ENCODE data around the gene RFTN2.
"Not testable (repeated sequence)": the region's sequence is repeated elsewhere in the genome, so short reads cannot be mapped to it uniquely, and the experiment has no call there.

Gene RFTN2, protein sequence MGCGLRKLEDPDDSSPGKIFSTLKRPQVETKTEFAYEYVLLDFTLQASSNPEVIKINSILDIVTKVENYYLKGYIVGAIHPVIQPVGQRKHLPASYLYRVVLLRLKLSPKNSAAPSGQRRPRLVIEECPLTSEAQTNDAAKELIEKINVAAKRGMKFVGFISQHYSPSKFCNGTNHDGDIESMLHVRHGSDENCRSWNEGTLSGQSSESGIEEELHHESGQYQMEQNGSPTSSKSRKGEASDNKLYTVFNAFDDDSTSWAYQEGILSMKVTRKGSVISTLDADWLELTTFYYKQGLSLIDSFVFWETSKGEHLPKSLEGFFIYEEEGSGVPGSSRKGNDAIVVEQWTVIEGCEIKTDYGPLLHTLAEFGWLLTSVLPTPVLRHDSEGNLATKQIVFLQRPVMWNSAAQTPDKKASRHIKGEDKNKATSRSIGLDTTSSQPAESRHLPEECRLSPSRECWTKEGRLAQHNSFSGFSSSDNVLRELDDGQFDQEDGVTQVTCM

DNA sequence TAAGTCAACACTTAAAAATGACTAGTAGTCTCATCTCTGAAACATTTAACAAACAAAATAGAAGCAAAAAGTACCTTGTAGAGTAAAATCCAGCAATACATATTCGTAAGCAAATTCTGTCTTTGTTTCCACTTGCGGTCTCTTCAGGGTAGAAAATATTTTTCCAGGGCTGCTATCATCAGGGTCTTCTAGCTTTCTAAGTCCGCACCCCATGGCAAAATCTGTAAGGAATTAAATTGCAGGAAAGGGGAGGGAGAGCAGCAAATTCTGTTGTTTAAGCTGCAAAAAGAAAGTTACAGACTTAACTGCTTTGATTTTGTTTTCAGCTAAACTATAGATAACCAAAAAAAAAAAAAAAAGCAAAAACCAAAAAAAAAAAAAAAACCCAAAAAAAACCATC is at the start of gene RFTN2:
RFTN2 (minus strand) TSS at position 342 of the 400 bp plus-strand sequence; CDS start at position 213, 129 bp downstream.
- no peak for DNase-seq (ENCODE audit: low read depth in 2 of 2)

DNA sequence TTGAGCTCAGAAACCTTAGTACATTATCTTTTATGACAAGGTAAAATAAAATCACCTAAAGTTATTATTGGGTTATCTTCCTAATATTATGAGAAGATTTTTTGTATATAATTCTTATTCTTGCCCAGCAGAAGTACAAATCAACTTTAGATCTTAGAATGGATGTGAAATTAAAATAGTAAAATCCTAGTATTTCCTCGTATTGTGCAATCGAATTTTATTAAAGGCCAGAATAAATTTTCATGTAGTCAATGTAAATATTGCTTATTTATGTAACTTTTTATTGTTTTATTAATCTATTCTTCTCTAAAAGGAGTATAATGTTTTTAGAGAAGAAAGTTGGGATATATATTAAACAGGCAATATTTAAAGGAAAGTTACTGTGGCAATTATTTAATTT is 42.5 kb upstream of the RFTN2 start:
- DNase-seq (ENCODE audit: low read depth in 2 of 2), result no peak

DNA sequence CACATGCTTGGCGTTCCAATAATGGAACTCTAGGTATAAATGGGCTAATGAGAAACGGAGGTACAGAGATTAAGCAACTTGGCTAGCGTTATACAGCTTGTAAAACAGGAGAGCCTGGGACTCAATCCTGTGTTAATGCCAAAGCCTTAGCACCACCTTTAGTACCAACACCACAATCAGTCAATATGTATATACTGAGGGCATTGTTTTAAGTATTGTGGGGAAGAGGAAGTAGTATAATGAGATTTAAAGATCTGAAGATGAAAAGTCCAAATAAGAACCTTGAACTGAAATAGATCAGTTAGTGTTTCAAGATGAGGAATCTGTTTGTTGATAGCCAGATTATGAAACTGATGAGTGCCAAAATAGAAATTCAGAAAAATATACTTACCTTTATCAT is 37.9 kb upstream of the RFTN2 start:
- DNase-seq (ENCODE audit: low read depth in 2 of 2), result no peak

DNA sequence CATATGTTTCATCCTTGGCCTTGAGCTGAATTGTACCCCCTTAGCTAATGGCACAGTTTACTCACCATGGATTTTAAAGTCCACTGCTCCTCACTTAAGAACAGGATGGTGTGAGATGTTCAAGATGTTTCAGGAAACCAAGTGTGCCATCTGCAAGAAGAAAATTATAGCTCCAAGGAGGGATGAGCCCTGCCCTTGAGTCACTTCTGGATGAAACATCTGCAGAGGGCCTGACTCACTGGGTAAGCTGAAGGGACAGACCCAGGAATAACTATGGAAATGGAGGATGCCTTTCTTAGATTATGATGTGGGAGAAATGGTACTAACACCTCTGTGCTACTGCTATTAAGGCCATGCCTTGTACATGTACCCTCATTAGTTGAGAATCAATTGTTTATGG is 36.2 kb upstream of the RFTN2 start:
- no peak for DNase-seq (ENCODE audit: low read depth in 2 of 2)

DNA sequence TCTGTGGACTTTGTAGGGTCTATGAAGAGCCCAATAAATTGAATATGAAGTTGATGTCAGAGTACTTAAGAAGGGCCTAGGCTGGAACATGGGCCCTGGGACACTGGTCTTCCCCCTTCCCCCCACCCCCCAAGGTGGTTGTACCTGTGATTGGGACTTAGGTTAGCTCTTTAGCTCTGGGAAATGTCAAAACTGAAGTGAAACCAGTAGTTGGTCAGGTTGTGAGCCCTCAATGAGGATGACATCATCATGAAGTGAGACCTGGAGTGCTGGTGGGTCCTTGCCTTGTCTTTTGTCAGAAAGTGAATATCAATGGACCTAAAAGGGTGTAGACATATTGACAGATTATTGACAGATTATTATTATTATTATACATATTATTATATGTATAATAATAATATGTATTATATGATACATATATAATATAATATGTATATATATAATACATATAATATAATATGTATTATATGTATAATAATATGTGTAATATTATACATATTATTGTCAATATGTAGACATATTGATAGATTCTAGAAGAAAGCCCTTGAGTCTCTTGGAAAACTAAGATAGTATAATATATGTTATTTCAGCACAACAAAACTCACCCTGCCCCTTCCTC is 35.1 kb upstream of the RFTN2 start:
- DNase-seq (ENCODE audit: low read depth in 2 of 2), result no peak

DNA sequence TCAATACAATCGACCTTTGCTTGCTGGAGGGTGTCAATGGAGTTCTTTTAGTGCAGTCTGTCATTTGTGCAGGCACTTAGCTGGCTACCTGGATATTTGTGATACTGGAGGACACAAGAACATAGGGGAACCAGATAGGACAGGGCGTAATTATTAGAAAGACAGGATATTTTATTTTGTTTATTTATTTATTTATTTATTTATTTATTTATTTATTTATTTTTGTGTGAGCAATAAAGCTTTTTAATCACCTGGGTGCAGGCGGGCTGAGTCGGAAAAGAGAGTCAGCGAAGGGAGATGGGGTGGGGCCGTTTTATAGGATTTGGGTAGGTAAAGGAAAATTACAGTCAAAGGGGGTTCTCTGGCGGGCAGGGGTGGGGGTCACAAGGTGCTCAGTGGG is 33.8 kb upstream of the RFTN2 start:
- DNase-seq (ENCODE audit: low read depth in 2 of 2), result not testable (repeated sequence)

DNA sequence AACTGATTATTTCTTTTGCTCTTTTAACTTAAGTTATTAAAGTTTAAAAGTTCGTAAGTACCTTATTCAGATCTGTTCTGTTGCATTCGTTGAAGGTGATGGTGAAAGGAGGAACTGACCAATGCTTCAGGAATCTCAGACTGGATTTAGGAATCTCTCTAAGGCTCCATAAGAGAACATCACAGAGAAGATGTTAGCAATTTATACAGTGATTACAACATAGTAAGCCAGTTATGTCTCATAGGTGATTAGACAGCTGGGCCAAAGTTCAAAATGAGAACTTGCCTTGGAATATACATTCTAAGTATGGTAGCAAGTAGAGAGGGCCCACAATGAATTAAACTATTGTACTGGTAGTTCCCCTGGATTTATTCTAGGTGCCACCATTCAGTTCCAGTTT is 32.9 kb upstream of the RFTN2 start:
- no peak for DNase-seq (ENCODE audit: low read depth in 2 of 2)

DNA sequence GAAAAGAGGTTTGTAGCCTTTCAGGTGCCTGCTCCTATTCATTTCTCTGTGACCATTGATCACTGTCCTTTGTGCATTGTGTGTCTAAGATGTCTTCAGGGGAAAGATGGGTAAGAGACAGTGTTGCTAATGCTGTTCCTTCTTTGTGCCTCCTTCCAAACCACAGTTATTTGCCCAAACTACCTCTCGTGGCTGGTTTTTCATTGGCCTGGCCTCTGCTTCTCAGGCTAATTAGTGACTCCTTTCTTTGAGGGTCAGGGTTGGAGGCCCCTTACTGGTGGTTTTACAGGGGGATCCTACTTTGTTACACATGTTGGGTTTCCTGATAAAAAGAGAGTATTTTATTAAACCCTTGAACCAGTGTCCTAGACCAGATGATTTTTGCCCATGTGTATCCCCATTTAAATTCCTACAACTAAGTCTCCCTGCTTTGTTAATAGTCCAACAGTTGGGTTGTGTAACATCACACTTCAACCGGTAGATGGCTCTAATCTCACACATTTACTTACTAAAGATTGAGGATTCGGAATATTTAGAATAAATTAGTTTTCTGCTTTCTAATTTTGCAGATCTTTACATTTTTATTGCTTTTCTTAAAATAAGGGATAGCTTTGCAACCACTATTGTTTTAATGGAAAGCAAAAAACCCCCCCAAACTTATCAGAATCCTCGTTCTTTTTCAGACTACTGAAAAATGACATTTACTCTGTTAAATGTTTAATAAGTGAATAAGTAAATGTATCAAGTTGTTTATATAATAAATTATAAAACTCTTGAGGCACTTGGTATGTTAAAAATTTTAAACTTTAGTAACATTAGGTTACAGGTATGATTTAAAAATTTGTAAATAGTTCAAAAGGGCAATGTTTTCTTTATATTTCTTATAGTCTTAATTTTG is 32.2 kb upstream of the RFTN2 start:
- no peak for DNase-seq (ENCODE audit: low read depth in 2 of 2)

DNA sequence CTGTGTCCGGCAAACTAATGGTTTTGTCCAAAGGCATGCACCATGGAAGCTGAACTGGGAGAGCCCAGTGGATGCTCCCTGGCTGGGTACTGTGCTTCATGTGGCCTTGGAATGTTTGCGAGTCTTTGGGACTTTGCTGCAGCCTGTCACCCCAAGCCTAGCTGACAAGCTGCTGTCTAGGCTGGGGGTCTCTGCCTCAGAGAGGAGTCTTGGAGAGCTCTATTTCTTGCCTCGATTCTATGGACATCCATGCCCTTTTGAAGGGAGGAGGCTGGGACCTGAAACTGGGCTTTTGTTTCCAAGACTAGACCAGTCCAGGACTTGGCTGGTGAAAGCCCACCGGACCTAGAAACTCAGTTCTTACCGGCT is 31.4 kb upstream of the RFTN2 start:
- no peak for DNase-seq (ENCODE audit: low read depth in 2 of 2)

DNA sequence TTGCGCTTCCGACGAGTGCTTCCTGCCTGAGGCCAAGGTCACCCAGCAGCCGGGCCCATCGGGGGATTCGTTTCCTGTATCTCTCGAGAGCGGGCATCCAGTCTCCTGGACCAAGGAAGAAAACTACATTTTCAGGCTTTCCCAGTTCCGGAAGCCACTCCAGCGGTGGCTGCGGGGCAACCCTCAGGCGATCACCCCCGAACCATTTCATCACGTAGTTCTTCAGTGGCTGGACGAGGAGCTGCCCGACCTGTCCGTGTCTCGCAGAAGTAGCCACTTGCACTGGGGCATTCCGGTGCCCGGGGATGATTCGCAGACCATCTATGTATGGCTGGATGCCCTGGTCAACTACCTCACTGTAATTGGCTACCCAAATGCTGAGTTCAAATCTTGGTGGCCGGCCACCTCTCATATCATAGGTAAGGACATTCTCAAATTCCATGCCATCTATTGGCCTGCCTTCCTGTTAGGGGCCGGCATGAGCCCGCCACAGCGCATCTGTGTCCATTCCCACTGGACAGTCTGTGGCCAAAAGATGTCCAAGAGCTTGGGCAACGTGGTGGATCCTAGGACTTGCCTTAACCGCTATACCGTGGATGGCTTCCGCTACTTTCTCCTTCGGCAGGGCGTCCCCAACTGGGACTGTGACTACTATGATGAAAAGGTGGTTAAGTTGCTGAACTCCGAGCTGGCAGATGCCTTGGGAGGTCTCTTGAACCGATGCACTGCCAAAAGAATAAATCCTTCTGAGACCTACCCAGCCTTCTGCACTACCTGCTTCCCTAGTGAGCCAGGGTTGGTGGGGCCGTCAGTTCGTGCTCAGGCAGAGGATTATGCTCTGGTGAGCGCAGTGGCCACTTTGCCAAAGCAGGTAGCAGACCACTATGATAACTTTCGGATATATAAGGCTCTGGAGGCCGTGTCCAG is 30.8 kb upstream of the RFTN2 start:
- peak in 1 of 2 donors; percentile 22 for DNase-seq (ENCODE audit: low read depth in 2 of 2)

DNA sequence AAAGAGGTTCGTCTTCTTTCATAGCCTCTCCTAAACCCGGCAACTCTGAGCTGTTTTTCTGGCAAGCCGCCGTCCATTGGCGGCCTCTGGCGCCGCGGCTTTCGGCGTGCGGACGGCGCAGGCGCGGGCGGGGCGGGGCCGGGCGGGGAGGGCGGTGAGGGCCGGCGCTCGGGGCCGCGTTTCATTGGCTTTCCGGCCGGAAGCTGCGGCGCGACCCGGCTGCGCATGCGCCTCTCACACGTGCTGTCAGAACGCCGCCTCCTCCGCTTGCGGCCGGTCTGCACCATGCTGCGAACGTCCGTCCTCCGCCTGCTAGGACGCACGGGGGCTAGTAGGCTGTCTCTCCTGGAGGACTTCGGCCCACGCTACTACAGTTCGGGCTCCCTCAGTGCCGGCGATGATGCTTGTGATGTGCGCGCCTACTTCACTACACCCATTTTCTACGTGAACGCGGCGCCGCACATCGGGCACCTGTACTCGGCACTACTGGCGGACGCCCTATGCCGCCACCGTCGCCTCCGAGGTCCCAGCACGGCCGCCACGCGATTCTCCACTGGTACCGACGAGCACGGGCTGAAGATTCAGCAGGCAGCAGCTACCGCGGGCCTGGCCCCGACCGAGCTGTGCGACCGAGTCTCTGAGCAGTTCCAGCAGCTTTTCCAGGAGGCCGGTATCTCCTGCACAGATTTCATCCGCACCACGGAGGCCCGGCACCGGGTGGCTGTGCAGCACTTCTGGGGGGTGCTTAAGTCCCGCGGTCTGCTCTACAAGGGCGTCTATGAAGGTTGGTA is 29.9 kb upstream of the RFTN2 start, which contains the start of gene MARS2:
MARS2 (plus strand) TSS at position 249 of the 791 bp plus-strand sequence; CDS start at position 286, 37 bp downstream.
- peak; percentile 84 to 87 for DNase-seq (ENCODE audit: low read depth in 2 of 2)

DNA sequence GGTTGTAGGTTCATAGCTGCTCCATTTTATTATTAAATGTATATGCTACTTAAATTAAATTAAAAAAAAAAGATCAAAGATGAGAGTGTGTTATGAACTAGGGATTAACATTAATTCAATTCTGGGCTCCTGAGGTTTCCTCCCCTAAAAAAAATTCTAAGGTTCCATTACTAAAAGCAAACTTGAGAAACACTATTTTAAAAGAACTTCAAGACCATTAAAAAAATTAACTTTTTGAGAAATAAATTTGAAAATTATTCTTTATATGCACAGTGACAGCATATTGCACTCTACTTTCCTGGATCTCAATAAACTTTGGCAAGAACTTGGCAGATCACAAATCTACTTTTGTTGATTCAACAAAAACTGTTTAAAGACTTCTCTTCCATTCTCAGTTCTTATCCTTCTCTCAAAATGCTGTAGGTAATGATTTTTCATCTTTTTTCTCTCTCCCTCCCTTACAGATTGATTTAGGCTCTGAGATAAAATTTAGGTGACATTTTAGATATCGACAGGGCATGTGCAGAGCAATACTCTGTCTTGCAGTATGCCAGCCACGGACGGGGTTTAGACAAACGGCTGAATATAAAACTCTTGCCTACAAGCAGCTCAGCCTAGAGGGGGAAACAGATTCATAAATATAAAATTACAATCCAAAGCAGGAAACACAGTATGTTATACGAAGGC is 29.2 kb upstream of the RFTN2 start:
- no peak for DNase-seq (ENCODE audit: low read depth in 2 of 2)

DNA sequence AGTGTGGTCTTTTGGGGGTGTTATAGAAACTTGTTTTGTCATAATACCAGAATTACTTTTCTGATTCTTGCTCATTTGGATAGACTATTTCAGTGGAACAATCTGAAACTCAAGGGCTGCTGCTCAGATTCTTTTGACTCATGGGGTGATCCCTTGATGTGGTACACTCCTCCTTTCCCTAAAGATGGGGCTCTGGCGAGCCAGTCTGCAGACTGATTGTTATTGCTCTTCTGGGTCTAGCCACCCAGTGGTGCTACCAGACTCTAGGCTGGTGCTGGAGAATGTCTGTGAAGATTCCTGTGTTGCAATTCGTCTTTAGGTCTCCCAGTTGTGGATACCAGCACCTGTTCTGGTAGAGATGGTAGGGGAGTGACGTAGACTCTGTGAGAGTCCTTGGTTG is 25.6 kb upstream of the RFTN2 start:
- DNase-seq (ENCODE audit: low read depth in 2 of 2), result no peak

DNA sequence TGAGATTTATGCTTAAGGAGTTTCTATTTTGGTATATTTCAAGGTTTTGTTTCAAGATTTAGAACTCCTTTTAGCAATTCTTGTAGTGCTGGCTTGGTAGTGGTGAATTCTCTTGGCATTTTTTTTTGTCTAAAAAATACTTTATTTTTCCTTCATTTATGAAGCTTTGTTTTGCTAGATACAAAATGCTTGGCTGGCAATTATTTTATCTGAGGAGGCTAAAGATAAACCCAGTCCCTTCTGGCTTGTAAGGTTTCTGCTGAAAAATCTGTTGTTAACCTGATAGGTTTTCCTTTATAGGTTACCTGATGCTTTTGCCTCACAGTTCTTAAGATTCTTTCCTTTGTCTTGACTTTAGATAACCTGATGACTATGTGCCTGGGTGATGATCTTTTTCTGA is 24.3 kb upstream of the RFTN2 start:
- DNase-seq (ENCODE audit: low read depth in 2 of 2), result not testable (repeated sequence)

DNA sequence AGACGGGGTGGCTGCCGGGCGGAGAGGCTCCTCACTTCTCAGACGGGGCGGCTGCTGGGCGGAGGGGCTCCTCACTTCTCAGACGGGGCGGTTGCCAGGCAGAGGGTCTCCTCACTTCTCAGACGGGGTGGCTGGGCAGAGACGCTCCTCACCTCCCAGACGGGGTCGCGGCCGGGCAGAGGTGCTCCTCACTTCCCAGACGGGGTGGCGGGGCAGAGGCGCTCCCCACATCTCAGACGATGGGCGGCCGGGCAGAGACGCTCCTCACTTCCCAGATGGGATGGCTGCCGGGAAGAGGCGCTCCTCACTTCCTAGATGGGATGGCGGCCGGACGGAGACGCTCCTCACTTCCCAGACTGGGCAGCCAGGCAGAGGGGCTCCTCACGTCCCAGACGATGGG is 21.2 kb upstream of the RFTN2 start:
- DNase-seq (ENCODE audit: low read depth in 2 of 2), result not testable (repeated sequence)

DNA sequence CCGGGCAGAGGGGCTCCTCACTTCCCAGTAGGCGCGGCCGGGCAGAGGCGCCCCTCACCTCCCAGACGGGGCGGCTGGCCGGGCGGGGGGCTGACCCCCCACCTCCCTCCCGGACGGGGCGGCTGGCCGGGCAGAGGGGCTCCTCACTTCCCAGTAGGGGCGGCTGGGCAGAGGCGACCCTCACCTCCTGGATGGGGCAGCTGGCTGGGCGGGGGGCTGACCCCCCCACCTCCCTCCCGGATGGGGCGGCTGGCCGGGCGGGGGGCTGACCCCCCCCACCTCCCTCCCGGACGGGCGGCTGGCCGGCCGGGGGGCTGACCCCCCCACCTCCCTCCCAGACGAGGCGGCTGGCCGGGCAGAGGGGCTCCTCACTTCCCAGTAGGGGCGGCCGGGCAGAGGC is 20.6 kb upstream of the RFTN2 start:
- DNase-seq (ENCODE audit: low read depth in 2 of 2), result not testable (repeated sequence)

DNA sequence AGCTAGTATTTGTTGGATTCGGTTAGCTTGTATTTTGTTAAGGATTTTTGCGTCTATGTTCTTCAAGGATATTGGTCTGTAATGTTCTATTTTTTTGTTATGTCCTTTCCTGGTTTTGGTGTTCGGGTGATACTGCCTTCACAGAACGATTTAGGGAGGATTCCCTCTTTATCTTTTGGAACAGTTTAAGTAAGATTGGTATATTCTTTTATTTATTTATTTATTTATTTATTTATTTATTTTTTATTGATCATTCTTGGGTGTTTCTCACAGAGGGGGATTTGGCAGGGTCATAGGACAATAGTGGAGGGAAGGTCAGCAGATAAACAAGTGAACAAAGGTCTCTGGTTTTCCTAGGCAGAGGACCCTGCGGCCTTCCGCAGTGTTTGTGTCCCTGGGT is 19.8 kb upstream of the RFTN2 start:
- DNase-seq (ENCODE audit: low read depth in 2 of 2), result not testable (repeated sequence)

DNA sequence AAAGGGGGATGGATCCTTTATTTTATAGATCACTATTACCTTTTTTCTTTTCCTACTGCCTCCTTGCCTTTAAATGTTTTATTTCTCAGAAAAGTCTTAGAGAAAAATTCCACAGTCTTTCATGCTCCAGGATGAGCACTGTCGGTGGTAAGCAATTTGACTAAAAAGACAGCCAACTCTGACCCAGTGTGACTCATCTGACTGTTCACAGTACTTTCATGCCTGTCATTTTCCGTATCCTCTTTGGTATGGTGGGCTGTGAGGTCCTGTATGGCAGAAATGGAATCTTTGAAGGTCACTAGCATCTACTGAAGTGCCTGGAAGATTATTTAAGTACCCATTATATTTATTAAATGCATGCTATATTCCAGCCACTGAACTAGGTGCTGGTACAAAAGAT is 2.1 kb upstream of the RFTN2 start:
- DNase-seq (ENCODE audit: low read depth in 2 of 2), result no peak

DNA sequence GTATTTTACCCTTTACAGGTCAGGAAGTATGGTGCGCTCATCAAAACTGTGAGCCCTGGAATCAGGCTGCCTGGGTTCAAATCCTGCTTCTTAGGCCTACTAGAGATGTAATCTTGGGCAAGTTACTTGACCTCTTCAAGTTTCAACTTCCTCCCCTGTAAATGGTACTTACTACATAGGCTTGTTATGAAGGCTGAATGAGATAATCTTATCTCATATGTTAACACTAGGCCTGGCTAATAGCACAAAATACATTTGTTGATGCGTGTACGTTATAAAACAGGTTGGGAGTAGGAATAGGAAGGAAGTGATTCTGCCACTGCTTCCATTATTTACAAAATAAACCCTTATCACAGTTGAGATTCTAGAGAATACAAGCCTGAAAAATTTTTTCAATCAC is 1.7 kb upstream of the RFTN2 start:
- DNase-seq (ENCODE audit: low read depth in 2 of 2), result no peak
